ENCODE measurements around the gene EXOC2.

The EXOC2 gene

GRCh38 chr6:593139-593906 is 99.6 kb downstream of the EXOC2 start:
- no peak overlapping the region for H3K9ac ChIP-seq
- H3K4me1 ChIP-seq (ENCODE audit: low read depth, poor library complexity, severe bottlenecking): peaks cover 3% of the 10 kb centered on the region
- no peaks in the 10 kb centered on the region for H3K27me3 ChIP-seq (ENCODE audit: insufficient read depth, low read depth)
- H3K4me2 ChIP-seq: no peak overlapping the region
- TF ChIP-seq, protein P1, sequence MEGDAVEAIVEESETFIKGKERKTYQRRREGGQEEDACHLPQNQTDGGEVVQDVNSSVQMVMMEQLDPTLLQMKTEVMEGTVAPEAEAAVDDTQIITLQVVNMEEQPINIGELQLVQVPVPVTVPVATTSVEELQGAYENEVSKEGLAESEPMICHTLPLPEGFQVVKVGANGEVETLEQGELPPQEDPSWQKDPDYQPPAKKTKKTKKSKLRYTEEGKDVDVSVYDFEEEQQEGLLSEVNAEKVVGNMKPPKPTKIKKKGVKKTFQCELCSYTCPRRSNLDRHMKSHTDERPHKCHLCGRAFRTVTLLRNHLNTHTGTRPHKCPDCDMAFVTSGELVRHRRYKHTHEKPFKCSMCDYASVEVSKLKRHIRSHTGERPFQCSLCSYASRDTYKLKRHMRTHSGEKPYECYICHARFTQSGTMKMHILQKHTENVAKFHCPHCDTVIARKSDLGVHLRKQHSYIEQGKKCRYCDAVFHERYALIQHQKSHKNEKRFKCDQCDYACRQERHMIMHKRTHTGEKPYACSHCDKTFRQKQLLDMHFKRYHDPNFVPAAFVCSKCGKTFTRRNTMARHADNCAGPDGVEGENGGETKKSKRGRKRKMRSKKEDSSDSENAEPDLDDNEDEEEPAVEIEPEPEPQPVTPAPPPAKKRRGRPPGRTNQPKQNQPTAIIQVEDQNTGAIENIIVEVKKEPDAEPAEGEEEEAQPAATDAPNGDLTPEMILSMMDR (conservative IDR thresholded peaks at IDR 0.05; ENCODE audit: low read depth, low read length): peak; percentile 71
- no peak overlapping the region for H3K4me3 ChIP-seq (IDR thresholded peaks at IDR 0.05; ENCODE audit: insufficient read depth, low read depth, low read length)
- no peaks in the 10 kb centered on the region for H3K79me2 ChIP-seq (ENCODE audit: insufficient read depth, low read depth)
- H2AFZ ChIP-seq (ENCODE audit: low read depth): no peak overlapping the region
- no peaks in the 10 kb centered on the region for H4K20me1 ChIP-seq (ENCODE audit: insufficient read depth)
- no peak overlapping the region for H3K27ac ChIP-seq
- H3K36me3 ChIP-seq (ENCODE audit: insufficient read depth): no peaks in the 10 kb centered on the region

DNA sequence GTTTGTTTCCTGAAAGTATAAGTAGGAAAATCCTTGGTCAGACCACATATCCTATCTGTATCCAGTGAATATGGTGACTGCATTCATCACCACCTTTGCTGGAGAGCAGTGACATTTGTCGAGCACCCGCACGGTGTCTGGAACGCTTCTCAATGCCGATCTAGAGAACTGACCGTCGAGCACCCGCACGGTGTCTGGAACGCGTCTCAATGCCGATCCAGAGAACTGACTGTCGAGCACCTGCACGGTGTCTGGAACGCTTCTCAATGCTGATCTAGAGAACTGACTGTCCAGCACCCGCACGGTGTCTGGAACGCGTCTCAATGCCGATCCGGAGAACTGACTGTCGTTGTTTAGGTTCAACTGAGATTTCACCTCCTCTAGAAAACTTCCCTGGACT is 103.8 kb downstream of the EXOC2 start:
- Histone ChIP-seq H3K9ac (no peak overlapping the region), H4K20me1 (ENCODE audit: insufficient read depth) (no peaks in the 10 kb centered on the region), H3K4me1 (ENCODE audit: low read depth, poor library complexity, severe bottlenecking) (peaks cover 3% of the 10 kb centered on the region), H2AFZ (ENCODE audit: low read depth) (no peak overlapping the region), H3K4me2 (no peak overlapping the region), H3K36me3 (ENCODE audit: insufficient read depth) (no peaks in the 10 kb centered on the region), H3K27me3 (ENCODE audit: insufficient read depth, low read depth) (no peaks in the 10 kb centered on the region), H3K4me3 (IDR thresholded peaks at IDR 0.05; ENCODE audit: insufficient read depth, low read depth, low read length) (no peak overlapping the region), H3K27ac (no peak overlapping the region), H3K79me2 (ENCODE audit: insufficient read depth, low read depth) (no peaks in the 10 kb centered on the region)
- TF ChIP-seq, protein P1 (conservative IDR thresholded peaks at IDR 0.05; ENCODE audit: low read depth, low read length): no peak

- Histone ChIP-seq H3K9ac (no peak overlapping the region), H4K20me1 (ENCODE audit: insufficient read depth) (no peaks in the 10 kb centered on the region), H2AFZ (ENCODE audit: low read depth) (no peak overlapping the region), H3K36me3 (ENCODE audit: insufficient read depth) (no peaks in the 10 kb centered on the region), H3K79me2 (ENCODE audit: insufficient read depth, low read depth) (no peaks in the 10 kb centered on the region), H3K27ac (no peak overlapping the region), H3K4me1 (ENCODE audit: low read depth, poor library complexity, severe bottlenecking) (no peaks in the 10 kb centered on the region), H3K4me3 (IDR thresholded peaks at IDR 0.05; ENCODE audit: insufficient read depth, low read depth, low read length) (no peak overlapping the region), H3K4me2 (no peak overlapping the region), H3K27me3 (ENCODE audit: insufficient read depth, low read depth) (no peaks in the 10 kb centered on the region)
- TF ChIP-seq, protein P1 (conservative IDR thresholded peaks at IDR 0.05; ENCODE audit: low read depth, low read length): no peak
These were observed 106.4 kb downstream of the EXOC2 start for GRCh38 chr6:586553-586952.

DNA sequence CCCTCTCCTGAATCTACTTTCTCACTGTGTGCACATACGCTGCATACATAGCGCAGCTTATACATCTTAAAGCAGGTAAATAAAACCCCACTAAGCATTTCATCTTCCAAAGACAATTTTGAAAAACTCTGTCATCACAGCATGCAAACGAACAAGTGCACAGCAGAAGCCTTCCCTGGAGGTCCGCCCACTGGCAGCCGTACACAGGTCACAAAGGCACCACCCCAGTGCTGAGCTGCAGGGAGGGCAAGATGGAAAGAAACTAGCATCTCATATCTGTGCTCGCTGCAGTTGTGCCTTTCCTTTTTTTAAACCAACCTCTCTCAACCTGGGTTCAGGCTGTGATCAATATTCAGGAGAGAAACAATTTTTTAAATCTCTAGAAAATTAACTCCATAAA is 109.3 kb downstream of the EXOC2 start:
- Histone ChIP-seq H4K20me1 (ENCODE audit: insufficient read depth) (no peaks in the 10 kb centered on the region), H3K36me3 (ENCODE audit: insufficient read depth) (no peaks in the 10 kb centered on the region), H3K4me2 (no peak overlapping the region), H3K27ac (no peak overlapping the region), H3K9ac (no peak overlapping the region), H3K4me1 (ENCODE audit: low read depth, poor library complexity, severe bottlenecking) (no peaks in the 10 kb centered on the region), H3K79me2 (ENCODE audit: insufficient read depth, low read depth) (no peaks in the 10 kb centered on the region), H3K4me3 (IDR thresholded peaks at IDR 0.05; ENCODE audit: insufficient read depth, low read depth, low read length) (no peak overlapping the region), H2AFZ (ENCODE audit: low read depth) (no peak overlapping the region), H3K27me3 (ENCODE audit: insufficient read depth, low read depth) (no peaks in the 10 kb centered on the region)
- TF ChIP-seq, protein P1 (conservative IDR thresholded peaks at IDR 0.05; ENCODE audit: low read depth, low read length): no peak

Data from KMS-11 (cell line).